ENCODE results near the gene NDUFS3.

The NDUFS3 gene

DNA sequence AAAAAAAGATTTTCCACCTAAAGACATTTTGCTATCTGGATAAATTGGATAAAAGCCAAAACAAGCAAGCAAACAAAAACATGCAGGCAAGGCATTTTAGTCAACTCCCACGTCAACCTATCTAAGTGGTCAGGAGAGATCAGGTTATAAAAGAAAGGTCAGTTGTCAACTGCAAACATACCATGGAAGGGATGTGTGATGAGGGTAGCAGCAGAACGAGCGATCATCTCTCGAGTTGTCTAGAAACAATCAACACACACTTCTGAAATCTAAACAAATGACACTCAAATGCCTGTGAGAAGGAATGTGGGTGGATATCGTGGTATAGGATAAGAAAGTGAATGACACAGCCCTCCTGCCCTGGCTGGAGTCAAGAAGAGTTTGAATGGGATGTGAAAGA lies 52.6 kb downstream of the NDUFS3 start:
- DNase-seq (ENCODE audit: low read depth in 3 of 3, low spot score in 1 of 3): no peak

Measured in stimulated activated CD4-positive, alpha-beta T cell treated with anti-CD3 and anti-CD28 coated beads, TNF-alpha, amount 100 ng/mL, for 1 hour (primary cell).